Natural killer cell (primary cell): ENCODE data around the gene MT1H. TPM values are rescaled to one million over a fixed set of nuclear protein-coding genes. Genes with fewer than 3 reads are reported as not detected.
"Not testable (repeated sequence)": the region's sequence is repeated elsewhere in the genome, so short reads cannot be mapped to it uniquely, and the experiment has no call there.

Experiments
- ATAC-seq, 3 donors: fragments of 150-1000 bp in 2 of 3; fragments of 200-7000 bp in 1 of 3; cut with Tn5 transposase; 1 replicate in 1 of 3; 2 replicates in 2 of 3; pipeline ENCODE4 v1.10.0; 2021; ENCODE audit warnings: mild to moderate bottlenecking in 2 of 3, moderate library complexity in 2 of 3
- DNase-seq, 2 donors: peaks; one replicate each; pipeline versions ENCODE4 v3.0.0 to v3.0.0-alpha.2; 2013 to 2021; ENCODE audit warnings: mixed read lengths in 1 of 2
- H3K27ac ChIP-seq: one replicate; pipeline ENCODE4 v1.5.1; 2013; ENCODE audit warnings: mild to moderate bottlenecking, low read length
- H3K27me3 ChIP-seq: one replicate; pipeline ENCODE4 v1.6.1; 2013; ENCODE audit warnings: low read length; ENCODE audit not compliant: control insufficient read depth, insufficient read depth
- H3K36me3 ChIP-seq: one replicate; pipeline ENCODE4 v1.6.1; 2013; ENCODE audit warnings: low read length; ENCODE audit not compliant: control insufficient read depth, insufficient read depth
- H3K4me1 ChIP-seq: one replicate; pipeline ENCODE4 v1.6.1; 2013; ENCODE audit warnings: low read length; ENCODE audit not compliant: control insufficient read depth, insufficient read depth
- H3K4me3 ChIP-seq: one replicate; pipeline ENCODE4 v1.5.1; 2013; ENCODE audit warnings: low read length
- H3K9me3 ChIP-seq: one replicate; pipeline ENCODE4 v1.6.1; 2013; ENCODE audit warnings: low read length; ENCODE audit not compliant: control insufficient read depth, insufficient read depth
- H3K27ac Mint-ChIP-seq, 2 donors: one replicate each; pipeline ENCODE4 v1.8.0; 2022; ENCODE audit warnings: mild to moderate bottlenecking in 2 of 2, mixed read lengths in 2 of 2, moderate library complexity in 1 of 2
- H3K27me3 Mint-ChIP-seq, 2 donors: one replicate each; pipeline ENCODE4 v1.8.0; 2022; ENCODE audit warnings: low read depth in 2 of 2, mixed read lengths in 2 of 2
- H3K36me3 Mint-ChIP-seq: one replicate; pipeline ENCODE4 v1.8.0; 2022; ENCODE audit warnings: mixed read lengths
- H3K4me1 Mint-ChIP-seq, 2 donors: one replicate each; pipeline ENCODE4 v1.8.0; 2022; ENCODE audit warnings: mixed read lengths in 2 of 2
- H3K4me3 Mint-ChIP-seq: one replicate; pipeline ENCODE4 v1.8.0; 2022; ENCODE audit warnings: mild to moderate bottlenecking, moderate library complexity, mixed read lengths
- H3K9me3 Mint-ChIP-seq, 2 donors: one replicate each; pipeline ENCODE4 v1.8.0; 2022; ENCODE audit warnings: mixed read lengths in 2 of 2
- WGBS: methylation state at CpG from one replicate; pipeline ENCODE4 v1.1.7; 2013; ENCODE audit warnings: missing lambda C conversion rate; ENCODE audit not compliant: insufficient coverage; 5-methylcytosine and 5-hydroxymethylcytosine counted together
- intact Hi-C: fragments of 100-400 bp; cut with micrococcal nuclease; formaldehyde crosslinking; loops from one replicate; pipeline ENCODE4 v1.14.2; 2022
- total RNA-seq, 4 donors: library from RNA; stranded (reverse); fragments of 120-200 nt in 1 of 4; gene quantifications; one replicate each; pipeline versions ENCODE4 v1.2.3 to v1.2.4, GENCODE V29; 2013 to 2022
- TF ChIP-seq, protein P1 (sequence below): fragments of 200-600 bp; IDR thresholded peaks from one replicate; pipeline ENCODE4 v1.8.0; 2022; ENCODE audit warnings: antibody characterized with exemption

The MT1H gene
- total RNA-seq, 3 donors from 2014 or later (not counting 1 experiment from before 2014, with no cell fraction given) = not detected

DNA sequence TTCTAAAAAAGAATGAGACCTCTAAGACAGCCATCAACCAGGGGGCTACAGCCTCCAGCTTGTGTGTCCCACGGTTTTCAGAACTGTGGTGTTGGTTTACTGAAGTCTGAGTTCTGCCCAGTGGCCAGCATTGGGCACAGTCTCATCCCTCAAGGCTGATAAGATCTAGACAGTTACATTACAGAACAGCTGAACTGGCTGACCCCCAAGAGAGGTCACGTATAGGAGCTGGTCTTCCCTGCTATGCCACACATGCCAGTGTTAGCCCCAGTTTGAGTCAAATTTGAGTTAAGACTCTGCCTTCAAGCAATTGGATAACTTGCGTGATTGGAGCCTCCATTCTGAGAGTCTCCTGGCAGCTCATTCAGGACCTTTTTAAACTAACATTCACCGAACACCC lies 45.5 kb downstream of the MT1H start:
- Histone ChIP-seq H3K36me3 (no peaks in the 10 kb centered on the region), H3K9me3 (no peaks in the 10 kb centered on the region), H3K4me3 (no peak overlapping the region), H3K4me1 (no peaks in the 10 kb centered on the region), H3K27ac (no peak overlapping the region), H3K27me3 (no peaks in the 10 kb centered on the region)
- no peaks in the 10 kb centered on the region for H3K27me3 Mint-ChIP-seq
- H3K27ac Mint-ChIP-seq = no peak overlapping the region
- TF ChIP-seq, protein P1, sequence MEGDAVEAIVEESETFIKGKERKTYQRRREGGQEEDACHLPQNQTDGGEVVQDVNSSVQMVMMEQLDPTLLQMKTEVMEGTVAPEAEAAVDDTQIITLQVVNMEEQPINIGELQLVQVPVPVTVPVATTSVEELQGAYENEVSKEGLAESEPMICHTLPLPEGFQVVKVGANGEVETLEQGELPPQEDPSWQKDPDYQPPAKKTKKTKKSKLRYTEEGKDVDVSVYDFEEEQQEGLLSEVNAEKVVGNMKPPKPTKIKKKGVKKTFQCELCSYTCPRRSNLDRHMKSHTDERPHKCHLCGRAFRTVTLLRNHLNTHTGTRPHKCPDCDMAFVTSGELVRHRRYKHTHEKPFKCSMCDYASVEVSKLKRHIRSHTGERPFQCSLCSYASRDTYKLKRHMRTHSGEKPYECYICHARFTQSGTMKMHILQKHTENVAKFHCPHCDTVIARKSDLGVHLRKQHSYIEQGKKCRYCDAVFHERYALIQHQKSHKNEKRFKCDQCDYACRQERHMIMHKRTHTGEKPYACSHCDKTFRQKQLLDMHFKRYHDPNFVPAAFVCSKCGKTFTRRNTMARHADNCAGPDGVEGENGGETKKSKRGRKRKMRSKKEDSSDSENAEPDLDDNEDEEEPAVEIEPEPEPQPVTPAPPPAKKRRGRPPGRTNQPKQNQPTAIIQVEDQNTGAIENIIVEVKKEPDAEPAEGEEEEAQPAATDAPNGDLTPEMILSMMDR = no peak
- intact Hi-C loops = no loop called here
- H3K4me1 Mint-ChIP-seq = no peaks in the 10 kb centered on the region
- WGBS = 69% methylated on average over 4 of the region's 4 CpGs
- H3K4me3 Mint-ChIP-seq = no peak overlapping the region
- no peaks in the 10 kb centered on the region for H3K36me3 Mint-ChIP-seq
- no peaks in the 10 kb centered on the region for H3K9me3 Mint-ChIP-seq
- ATAC-seq = no peak
- DNase-seq = no peak

GRCh38 chr16:56716761-56717160 lies 47.1 kb downstream of the MT1H start:
- H3K4me1 Mint-ChIP-seq = no peaks in the 10 kb centered on the region
- DNase-seq (no peak), ATAC-seq (no peak)
- Histone ChIP-seq H3K27ac (no peak overlapping the region), H3K27me3 (no peaks in the 10 kb centered on the region), H3K4me3 (no peak overlapping the region), H3K9me3 (no peaks in the 10 kb centered on the region), H3K4me1 (no peaks in the 10 kb centered on the region), H3K36me3 (no peaks in the 10 kb centered on the region)
- H3K4me3 Mint-ChIP-seq = no peak overlapping the region
- no peaks in the 10 kb centered on the region for H3K36me3 Mint-ChIP-seq
- peaks cover under 1 to 2% of the 10 kb centered on the region in 2 donors for H3K27me3 Mint-ChIP-seq
- TF ChIP-seq, protein P1 = no peak
- intact Hi-C loops = no loop called here
- WGBS = no CpG with 5 or more reads among the region's 3 CpGs
- no peaks in the 10 kb centered on the region for H3K9me3 Mint-ChIP-seq
- H3K27ac Mint-ChIP-seq = no peak overlapping the region

DNA sequence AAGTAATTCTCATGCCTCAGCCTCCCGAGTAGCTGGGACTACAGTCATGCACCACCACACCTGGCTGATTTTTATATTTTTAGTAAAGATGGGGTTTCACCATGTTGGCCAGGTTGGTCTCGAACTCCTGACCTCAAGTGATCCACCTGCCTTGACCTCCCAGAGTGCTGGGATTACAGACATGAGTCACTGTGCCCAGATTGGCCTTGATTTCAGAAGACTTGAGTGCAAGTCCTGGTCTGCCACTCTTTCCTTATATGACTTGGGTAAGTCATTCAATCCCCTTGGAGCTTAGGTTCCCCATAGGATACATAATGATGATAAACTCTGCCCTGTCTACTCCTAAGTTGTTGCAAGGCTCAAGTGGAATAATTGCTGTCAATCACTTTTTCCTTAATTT lies 47.9 kb downstream of the MT1H start:
- H3K4me3 Mint-ChIP-seq, ATAC-seq, H3K9me3 Mint-ChIP-seq, H3K27me3 Mint-ChIP-seq, H3K36me3 ChIP-seq, H3K4me3 ChIP-seq, intact Hi-C loops, H3K9me3 ChIP-seq, H3K27ac ChIP-seq, H3K4me1 Mint-ChIP-seq, H3K36me3 Mint-ChIP-seq, H3K4me1 ChIP-seq, H3K27me3 ChIP-seq, DNase-seq, H3K27ac Mint-ChIP-seq: not testable (repeated sequence)
- WGBS = 100% methylated on average over 1 of the region's 2 CpGs

Other genes starting within 250 kb of the MT1H start
- gene AMFR, start 244.3 kb upstream of the MT1H start, total RNA-seq = 10 to 100 TPM; 58.4 to 87.1 (median 71.7) TPM
- 100 to 1,000 TPM in 1 of 3 donors, 10 to 100 TPM in 2; 78.1 to 108 (median 90.0) TPM for gene NUDT21, start 218.5 kb upstream of the MT1H start, total RNA-seq
- gene OGFOD1, start 218.3 kb upstream of the MT1H start, total RNA-seq = 10 to 100 TPM; 12.7 to 20.6 (median 13.1) TPM
- 10 to 100 TPM; 36.8 to 40.3 (median 38.2) TPM for gene BBS2, start 149.8 kb upstream of the MT1H start, total RNA-seq
- not detected for gene MT4, start 104.7 kb upstream of the MT1H start, total RNA-seq
- not detected for gene MT3, start 80.3 kb upstream of the MT1H start, total RNA-seq
- 10 to 100 TPM; 33.0 to 81.5 (median 70.6) TPM for gene MT2A, start 61.2 kb upstream of the MT1H start, total RNA-seq
- 1 to 10 TPM in 1 of 3 donors, under 1 TPM in 1, not detected in 1; 0.40 to 3.2 TPM for gene MT1E, start 44.0 kb upstream of the MT1H start, total RNA-seq
- not detected for gene MT1M, start 37.2 kb upstream of the MT1H start, total RNA-seq
- gene MT1A, start 31.1 kb upstream of the MT1H start, total RNA-seq = not detected
- not detected for gene MT1B, start 17.9 kb upstream of the MT1H start, total RNA-seq
- gene MT1F, start 11.9 kb upstream of the MT1H start, total RNA-seq = 1 to 10 TPM; 3.8 to 8.0 (median 5.4) TPM
- 1 to 10 TPM in 1 of 3 donors, under 1 TPM in 1, not detected in 1; 0.80 to 1.5 TPM for gene MT1G, start 1.7 kb upstream of the MT1H start, total RNA-seq
- 10 to 100 TPM; 17.6 to 23.1 (median 20.0) TPM for gene MT1X, start 12.7 kb downstream of the MT1H start, total RNA-seq
- gene NUP93, start 60.3 kb downstream of the MT1H start, total RNA-seq = 10 to 100 TPM; 83.7 to 88.8 (median 87.9) TPM
- not detected for gene SLC12A3, start 195.4 kb downstream of the MT1H start, total RNA-seq